IMR-90 (cell line): ENCODE measurements around the gene PIWIL4. TPM values are rescaled to one million over a fixed set of nuclear protein-coding genes. Genes with fewer than 3 reads are reported as not detected.

Experiments
- ATAC-seq: fragments of 200-7000 bp; cut with Tn5 transposase; 2 replicates; pipeline ENCODE4 v1.9.1; 2020; ENCODE audit warnings: low read depth, mild to moderate bottlenecking, moderate library complexity
- BruUV-seq: library from RNA; stranded (reverse); fragments of 400-500 nt; replicated peaks from 2 replicates; lab custom pipeline; 2021; lab: Mats Ljungman, UMichigan
- CTCF ChIA-PET: fragments of 300-600 bp; formaldehyde crosslinking; extraction: SDS; loops from one replicate; lab custom pipeline; 2021; ENCODE audit warnings: antibody characterized with exemption; lab: Yijun Ruan, JAX
- POLR2A ChIA-PET: fragments of 300-600 bp; sonication (Branson Sonifier 250); formaldehyde crosslinking; loops from one replicate; lab custom pipeline; 2022; ENCODE audit warnings: antibody characterized with exemption; ENCODE audit not compliant: unreplicated experiment; lab: Charles Lee
- DNase-seq: peaks from one replicate; pipeline ENCODE4 v3.0.0; 2013
- H2AFZ ChIP-seq: replicated peaks from 2 replicates; pipeline ENCODE3; 2013; ENCODE audit warnings: low read length, mild to moderate bottlenecking; ENCODE audit not compliant: poor library complexity
- H2AK5ac ChIP-seq: 2 replicates; pipeline ENCODE4 v1.6.1; 2013; ENCODE audit warnings: low read depth, low read length, inconsistent platforms
- H2AK9ac ChIP-seq: replicated peaks from 2 replicates; pipeline ENCODE3; 2013; ENCODE audit warnings: mild to moderate bottlenecking, low read depth, low read length, moderate library complexity; ENCODE audit not compliant: poor library complexity
- H2BK120ac ChIP-seq: 2 replicates; pipeline ENCODE4 v1.6.1; 2013; ENCODE audit warnings: low read depth, low read length, inconsistent platforms
- H2BK15ac ChIP-seq: 3 replicates; pipeline ENCODE4 v1.6.1; 2013; ENCODE audit warnings: low read depth, low read length, inconsistent platforms
- H2BK20ac ChIP-seq: 2 replicates; pipeline ENCODE4 v1.6.1; 2013; ENCODE audit warnings: low read depth, mild to moderate bottlenecking, inconsistent platforms, low read length, moderate library complexity
- H2BK5ac ChIP-seq: 2 replicates; pipeline ENCODE4 v1.6.1; 2013; ENCODE audit warnings: mild to moderate bottlenecking, low read depth, low read length, inconsistent platforms; ENCODE audit not compliant: poor library complexity, severe bottlenecking
- H3K14ac ChIP-seq: replicated peaks from 2 replicates; pipeline ENCODE4 v1.6.1; 2013; ENCODE audit warnings: low read depth, low read length, inconsistent platforms
- H3K18ac ChIP-seq: 2 replicates; pipeline ENCODE4 v1.6.1; 2013; ENCODE audit warnings: low read depth, low read length, control low read depth
- H3K23ac ChIP-seq: 2 replicates; pipeline ENCODE4 v1.6.1; 2013; ENCODE audit warnings: low read depth, low read length, inconsistent platforms
- H3K27ac ChIP-seq: 2 replicates; pipeline ENCODE4 v1.5.1; 2013; ENCODE audit warnings: mild to moderate bottlenecking, control low read depth, low read length; ENCODE audit not compliant: insufficient read depth
- H3K27me3 ChIP-seq: 2 replicates; pipeline ENCODE4 v1.6.1; 2013; ENCODE audit warnings: low read length; ENCODE audit not compliant: control insufficient read depth, insufficient read depth
- H3K36me3 ChIP-seq: 2 replicates; pipeline ENCODE4 v1.6.1; 2013; ENCODE audit warnings: low read length, mixed read lengths; ENCODE audit not compliant: control insufficient read depth, insufficient read depth
- H3K4ac ChIP-seq: 2 replicates; pipeline ENCODE4 v1.6.1; 2013; ENCODE audit warnings: low read depth, low read length, inconsistent platforms
- H3K4me1 ChIP-seq: 2 replicates; pipeline ENCODE4 v1.6.1; 2013; ENCODE audit warnings: low read length, mixed read lengths; ENCODE audit not compliant: control insufficient read depth, insufficient read depth
- H3K4me2 ChIP-seq: 2 replicates; pipeline ENCODE4 v1.6.1; 2013; ENCODE audit warnings: low read depth, mild to moderate bottlenecking, control low read depth, low read length, moderate library complexity
- H3K4me3 ChIP-seq: 2 replicates; pipeline ENCODE4 v1.5.1; 2013; ENCODE audit warnings: low read depth, mild to moderate bottlenecking, control low read depth, low read length, moderate library complexity; ENCODE audit not compliant: insufficient read depth
- H3K56ac ChIP-seq: 2 replicates; pipeline ENCODE4 v1.6.1; 2013; ENCODE audit warnings: low read length, inconsistent platforms; ENCODE audit not compliant: insufficient read depth; ENCODE audit errors: extremely low read depth
- H3K79me1 ChIP-seq, 2 experiments: 2 replicates each; pipeline ENCODE4 v1.6.1; 2013; ENCODE audit warnings: low read length in 2 of 2, inconsistent platforms in 1 of 2, low read depth in 1 of 2
- H3K9ac ChIP-seq: 2 replicates; pipeline ENCODE4 v1.6.1; 2013; ENCODE audit warnings: low read depth, low read length, control low read depth
- H3K9me1 ChIP-seq: 2 replicates; pipeline ENCODE4 v1.6.1; 2013; ENCODE audit warnings: low read length, inconsistent platforms; ENCODE audit not compliant: insufficient read depth
- H3K9me3 ChIP-seq: 2 replicates; pipeline ENCODE4 v1.6.1; 2013; ENCODE audit warnings: low read length; ENCODE audit not compliant: control insufficient read depth, insufficient read depth
- H4K20me1 ChIP-seq: 2 replicates; pipeline ENCODE4 v1.6.1; 2013; ENCODE audit warnings: low read length, inconsistent platforms; ENCODE audit not compliant: insufficient read depth
- H4K5ac ChIP-seq: 2 replicates; pipeline ENCODE4 v1.6.1; 2013; ENCODE audit warnings: mild to moderate bottlenecking, low read depth, low read length, control low read depth
- H4K8ac ChIP-seq, 2 experiments: 2 replicates each; pipeline ENCODE4 v1.6.1; 2013; ENCODE audit warnings: low read depth in 2 of 2, low read length in 2 of 2, control low read depth in 1 of 2, inconsistent platforms in 1 of 2
- H4K91ac ChIP-seq: 2 replicates; pipeline ENCODE4 v1.6.1; 2013; ENCODE audit warnings: low read depth, low read length, inconsistent platforms; ENCODE audit not compliant: insufficient read depth
- BHLHE40 ChIP-seq: fragments of 150-350 bp; IDR thresholded peaks from 2 replicates; pipeline ENCODE4 v1.6.1; 2016; ENCODE audit warnings: mild to moderate bottlenecking, low read depth, low read length
- CHD1 ChIP-seq: IDR thresholded peaks from 2 replicates; pipeline ENCODE4 v1.6.1; 2012; ENCODE audit warnings: low read depth, low read length, improper control_type of control experiment
- FOS ChIP-seq: fragments of 150-350 bp; IDR thresholded peaks from 2 replicates; pipeline ENCODE4 v1.6.1; 2016; ENCODE audit warnings: low read depth, low read length
- MXI1 ChIP-seq: IDR thresholded peaks from 2 replicates; pipeline ENCODE4 v1.6.1; 2012; ENCODE audit warnings: low read depth, mild to moderate bottlenecking, low read length, moderate library complexity, borderline replicate concordance
- RAD21 ChIP-seq: IDR thresholded peaks from 2 replicates; pipeline ENCODE4 v1.6.1; 2012; ENCODE audit warnings: low read length, improper control_type of control experiment
- RCOR1 ChIP-seq: IDR thresholded peaks from 2 replicates; pipeline ENCODE4 v1.6.1; 2012; ENCODE audit warnings: mild to moderate bottlenecking, low read length, improper control_type of control experiment; ENCODE audit not compliant: insufficient replicate concordance
- SMC3 ChIP-seq: fragments of 150-350 bp; IDR thresholded peaks from 2 replicates; pipeline ENCODE4 v1.6.1; 2016; ENCODE audit warnings: low read depth, mild to moderate bottlenecking, antibody characterized with exemption, low read length, moderate library complexity
- USF2 ChIP-seq: fragments of 150-350 bp; IDR thresholded peaks from 2 replicates; pipeline ENCODE4 v1.6.1; 2017; ENCODE audit warnings: mild to moderate bottlenecking, antibody characterized with exemption, low read length, low read depth
- WGBS, 2 experiments: methylation state at CpG; one replicate each; pipeline versions ENCODE4 v1.1.5 to v1.1.7; 2013; ENCODE audit warnings: missing lambda C conversion rate in 2 of 2; ENCODE audit not compliant: insufficient read length in 1 of 2; ENCODE audit errors: extremely low coverage in 2 of 2; 5-methylcytosine and 5-hydroxymethylcytosine counted together
- dilution Hi-C: fragments of 300-500 bp; cut with HindIII; formaldehyde crosslinking; loops from one replicate; pipeline ENCODE4 v1.14.3; 2018; ENCODE audit warnings: low sequenced_read_pairs; ENCODE audit not compliant: unreplicated experiment
- in situ Hi-C: fragments of 300-500 bp; cut with MboI; formaldehyde crosslinking; loops from 3 replicates; pipeline ENCODE4 v1.14.3; 2019; ENCODE audit warnings: low sequenced_read_pairs, inconsistent platforms, mixed read lengths
- intact Hi-C: fragments of 100-400 bp; cut with micrococcal nuclease; formaldehyde crosslinking; loops from 2 replicates; pipeline ENCODE4 v1.10.0; 2022
- polyA plus RNA-seq, 3 experiments: library from polyadenylated mRNA; depleted of rRNA; stranded (reverse); fragments of >200 nt; gene quantifications; 2 replicates each; pipeline ENCODE4 v1.2.3, GENCODE V29; 2012; ENCODE audit warnings: low replicate concordance in 1 of 3
- total RNA-seq: library from RNA; depleted of rRNA; stranded (reverse); fragments of >200 nt; gene quantifications from 2 replicates; pipeline ENCODE4 v1.2.3, GENCODE V29; 2012

PIWIL4 gene
- total and polyA plus RNA-seq, 2 of the 4 experiments (the other 2 are of a cell fraction): 0.72 to 1.3 TPM

GRCh38 chr11:94655956-94656355 lies 88.8 kb downstream of the PIWIL4 start:
- ChIA-PET POLR2A (no interaction called here), CTCF (no interaction called here)
- H3K14ac ChIP-seq: no peak overlapping the region
- no peak overlapping the region for H4K5ac ChIP-seq
- no peaks in the 10 kb centered on the region for H3K9me3 ChIP-seq
- H3K4ac ChIP-seq: no peak overlapping the region
- no peaks in the 10 kb centered on the region for H3K79me1 ChIP-seq
- H3K27me3 ChIP-seq: peaks cover 38% of the 10 kb centered on the region
- H4K91ac ChIP-seq: no peak overlapping the region
- H2AFZ ChIP-seq: no peak overlapping the region
- H3K4me1 ChIP-seq: peaks cover 1% of the 10 kb centered on the region; the same call in 1 of the 2 replicates
- H2AK9ac ChIP-seq: no peak overlapping the region
- no peak overlapping the region for H3K4me3 ChIP-seq
- no CpG with 5 or more reads among the region's 1 CpG for WGBS, 2 experiments
- no peak overlapping the region for H2BK15ac ChIP-seq
- dilution Hi-C loops: no loop called here
- no peak overlapping the region for H3K56ac ChIP-seq
- in situ Hi-C loops: no loop called here
- no peak overlapping the region for H4K8ac ChIP-seq
- H3K18ac ChIP-seq: no peak overlapping the region
- TF ChIP-seq RCOR1 (no peak), CHD1 (no peak), MXI1 (no peak), SMC3 (no peak), BHLHE40 (no peak), RAD21 (no peak), USF2 (no peak), FOS (no peak)
- no peak overlapping the region for H3K9ac ChIP-seq
- H3K9me1 ChIP-seq: no peaks in the 10 kb centered on the region
- no peaks in the 10 kb centered on the region for H4K20me1 ChIP-seq
- intact Hi-C loops: no loop called here
- BruUV-seq: no TSS peak
- H2BK5ac ChIP-seq: no peak overlapping the region
- H3K27ac ChIP-seq: no peak overlapping the region
- ATAC-seq (no peak), DNase-seq (no peak)
- no peaks in the 10 kb centered on the region for H3K36me3 ChIP-seq
- H3K4me2 ChIP-seq: no peak overlapping the region
- H2AK5ac ChIP-seq: no peak overlapping the region
- no peak overlapping the region for H2BK20ac ChIP-seq
- H3K23ac ChIP-seq: no peak overlapping the region
- no peak overlapping the region for H2BK120ac ChIP-seq
